Measurements from ENCODE around the gene EXOC4. TPM values are rescaled to one million over a fixed set of nuclear protein-coding genes. Genes with fewer than 3 reads are reported as not detected.

EXOC4 gene
- total RNA-seq, 4 donors from 2014 or later: 30.7 to 62.4 (median 40.4) TPM

GRCh38 chr7:134031835-134032617, 779.1 kb downstream of the EXOC4 start:
- intact Hi-C loops (cut with DNase I): no loop called here
- Histone ChIP-seq H3K27ac (no peak overlapping the region), H3K36me3 (no peaks in the 10 kb centered on the region), H3K4me1 (no peaks in the 10 kb centered on the region), H3K9me3 (no peaks in the 10 kb centered on the region), H3K4me3 (no peak overlapping the region), H3K27me3 (no peaks in the 10 kb centered on the region)
- DNase-seq: no peak
- 53 to 64% methylated on average over 2 to 3 of the region's 3 CpGs for WGBS, 2 donors
- TF ChIP-seq, protein P1, sequence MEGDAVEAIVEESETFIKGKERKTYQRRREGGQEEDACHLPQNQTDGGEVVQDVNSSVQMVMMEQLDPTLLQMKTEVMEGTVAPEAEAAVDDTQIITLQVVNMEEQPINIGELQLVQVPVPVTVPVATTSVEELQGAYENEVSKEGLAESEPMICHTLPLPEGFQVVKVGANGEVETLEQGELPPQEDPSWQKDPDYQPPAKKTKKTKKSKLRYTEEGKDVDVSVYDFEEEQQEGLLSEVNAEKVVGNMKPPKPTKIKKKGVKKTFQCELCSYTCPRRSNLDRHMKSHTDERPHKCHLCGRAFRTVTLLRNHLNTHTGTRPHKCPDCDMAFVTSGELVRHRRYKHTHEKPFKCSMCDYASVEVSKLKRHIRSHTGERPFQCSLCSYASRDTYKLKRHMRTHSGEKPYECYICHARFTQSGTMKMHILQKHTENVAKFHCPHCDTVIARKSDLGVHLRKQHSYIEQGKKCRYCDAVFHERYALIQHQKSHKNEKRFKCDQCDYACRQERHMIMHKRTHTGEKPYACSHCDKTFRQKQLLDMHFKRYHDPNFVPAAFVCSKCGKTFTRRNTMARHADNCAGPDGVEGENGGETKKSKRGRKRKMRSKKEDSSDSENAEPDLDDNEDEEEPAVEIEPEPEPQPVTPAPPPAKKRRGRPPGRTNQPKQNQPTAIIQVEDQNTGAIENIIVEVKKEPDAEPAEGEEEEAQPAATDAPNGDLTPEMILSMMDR (IDR thresholded peaks at IDR 0.05): peak in 2 of 6 experiments; percentile 5 to 30
- TF ChIP-seq POLR2A (IDR thresholded peaks at IDR 0.05): no peak

DNA sequence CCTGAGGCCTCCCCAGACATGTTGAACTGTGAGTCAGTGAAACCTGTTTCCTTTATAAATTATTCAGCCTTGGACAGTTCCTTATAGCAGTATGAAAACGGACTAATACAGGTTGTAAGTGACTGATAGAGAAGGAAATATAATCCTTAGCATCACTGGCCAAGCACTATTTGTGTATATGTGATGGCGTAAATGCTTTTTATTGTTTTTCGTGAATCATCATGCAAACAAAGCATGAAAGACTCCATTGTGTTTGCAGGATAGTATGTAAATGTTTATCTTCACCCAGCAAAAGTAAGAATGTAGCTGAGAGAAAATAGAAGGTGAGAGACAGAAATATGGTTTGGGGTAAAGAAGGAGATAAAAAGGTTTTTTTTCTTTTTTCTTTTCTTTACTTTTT, 781.8 kb downstream of the EXOC4 start:
- Histone ChIP-seq H3K4me3 (no peak overlapping the region), H3K9me3 (no peaks in the 10 kb centered on the region), H3K27ac (no peak overlapping the region), H3K36me3 (no peaks in the 10 kb centered on the region), H3K27me3 (no peaks in the 10 kb centered on the region), H3K4me1 (no peaks in the 10 kb centered on the region)
- no peak for DNase-seq
- intact Hi-C loops (cut with DNase I): no loop called here
- TF ChIP-seq, protein P1 (IDR thresholded peaks at IDR 0.05): no peak
- TF ChIP-seq POLR2A (IDR thresholded peaks at IDR 0.05): no peak
- WGBS, 2 donors: 75 to 78% methylated on average over 3 of the region's 3 CpGs

DNA sequence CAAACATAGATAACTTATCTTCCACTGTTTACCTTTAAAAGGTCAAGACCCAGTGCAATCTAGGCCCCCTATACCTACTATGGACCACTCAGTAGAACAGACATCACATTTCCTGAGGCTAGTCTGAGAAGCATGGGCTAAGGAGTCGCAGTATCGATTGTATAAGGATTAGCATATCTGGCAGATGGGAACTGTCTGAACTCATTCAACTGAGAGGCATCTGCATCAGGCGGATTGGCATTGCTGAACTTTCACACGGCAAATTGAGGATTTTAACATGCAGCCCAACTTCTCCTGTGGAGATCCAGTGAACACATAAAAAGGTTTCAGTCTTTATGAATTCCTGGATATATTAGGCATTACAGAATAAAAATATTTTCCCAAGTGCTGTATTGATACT, 785.1 kb downstream of the EXOC4 start:
- 85 to 93% methylated on average over 4 of the region's 4 CpGs for WGBS, 2 donors
- Histone ChIP-seq H3K4me3 (no peak overlapping the region), H3K27ac (no peak overlapping the region), H3K9me3 (no peaks in the 10 kb centered on the region), H3K4me1 (no peaks in the 10 kb centered on the region), H3K27me3 (no peaks in the 10 kb centered on the region), H3K36me3 (no peaks in the 10 kb centered on the region)
- no peak for TF ChIP-seq POLR2A (IDR thresholded peaks at IDR 0.05)
- TF ChIP-seq, protein P1 (IDR thresholded peaks at IDR 0.05): no peak
- DNase-seq: no peak
- intact Hi-C loops (cut with DNase I): no loop called here

DNA sequence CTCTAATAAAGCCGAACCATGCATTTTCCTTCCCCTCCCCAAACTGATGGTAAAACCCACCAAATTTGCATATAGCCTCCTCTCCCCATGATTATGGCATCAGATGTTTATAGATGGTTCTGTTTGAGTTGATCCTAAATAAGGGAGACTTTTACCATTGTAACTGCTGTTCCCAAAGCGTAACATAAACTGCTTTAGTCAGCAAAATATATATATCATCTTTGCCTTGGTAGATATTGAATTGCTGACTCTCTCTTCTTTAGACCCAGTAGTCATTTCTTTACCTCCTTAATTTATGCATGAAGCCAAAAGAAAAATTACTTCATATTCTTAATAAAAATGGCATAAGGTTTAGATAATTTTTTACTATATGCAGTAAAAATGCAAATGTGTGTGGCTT, 788.1 kb downstream of the EXOC4 start:
- H3K36me3 ChIP-seq: no peaks in the 10 kb centered on the region
- TF ChIP-seq, protein P1 (IDR thresholded peaks at IDR 0.05): no peak
- no peak for TF ChIP-seq POLR2A (IDR thresholded peaks at IDR 0.05)
- H3K9me3 ChIP-seq: no peaks in the 10 kb centered on the region
- H3K27ac ChIP-seq: no peak overlapping the region
- intact Hi-C loops (cut with DNase I): no loop called here
- H3K4me1 ChIP-seq: no peaks in the 10 kb centered on the region
- H3K27me3 ChIP-seq: no peaks in the 10 kb centered on the region
- DNase-seq: no peak
- no peak overlapping the region for H3K4me3 ChIP-seq
- 96 to 98% methylated on average over 2 of the region's 2 CpGs for WGBS, 2 donors

- Histone ChIP-seq H3K27ac (no peak overlapping the region), H3K9me3 (no peaks in the 10 kb centered on the region), H3K36me3 (no peaks in the 10 kb centered on the region), H3K4me1 (no peaks in the 10 kb centered on the region), H3K27me3 (no peaks in the 10 kb centered on the region), H3K4me3 (no peak overlapping the region)
- intact Hi-C loops (cut with DNase I): no loop called here
- TF ChIP-seq POLR2A (IDR thresholded peaks at IDR 0.05): no peak
- TF ChIP-seq, protein P1 (IDR thresholded peaks at IDR 0.05): no peak
- DNase-seq: no peak
Observed at GRCh38 chr7:134041477-134041876, 788.6 kb downstream of the EXOC4 start.
